ENCODE measurements around the gene INSC.

INSC gene

GRCh38 chr11:15229069-15229468 lies 114.3 kb downstream of the INSC start:
- DNase-seq: no peak

- DNase-seq: no peak
Observed at GRCh38 chr11:15232496-15232895, 117.8 kb downstream of the INSC start.

GRCh38 chr11:15233371-15234165 lies 118.8 kb downstream of the INSC start:
- no peak for DNase-seq

- no peak for DNase-seq
Observed at GRCh38 chr11:15234796-15235195, 120.1 kb downstream of the INSC start.

GRCh38 chr11:15236559-15236958 lies 121.8 kb downstream of the INSC start:
- no peak for DNase-seq

- no peak for DNase-seq
Observed at GRCh38 chr11:15238856-15239255, 124.1 kb downstream of the INSC start.

GRCh38 chr11:15248749-15249148 lies 134.0 kb downstream of the INSC start:
- DNase-seq: no peak

- DNase-seq: no peak
Observed at GRCh38 chr11:15258433-15259165, 143.9 kb downstream of the INSC start.

GRCh38 chr11:15266999-15267398 lies 152.3 kb downstream of the INSC start:
- no peak for DNase-seq

GRCh38 chr11:15268598-15268997 lies 153.9 kb downstream of the INSC start:
- no peak for DNase-seq

- DNase-seq: no peak
Observed at GRCh38 chr11:15275141-15275540, 160.4 kb downstream of the INSC start.

GRCh38 chr11:15276621-15277020 lies 161.9 kb downstream of the INSC start:
- DNase-seq: no peak

GRCh38 chr11:15278128-15278527 lies 163.4 kb downstream of the INSC start:
- no peak for DNase-seq

- DNase-seq: no peak
Observed at GRCh38 chr11:15280393-15280792, 165.7 kb downstream of the INSC start.

- no peak for DNase-seq
Observed at GRCh38 chr11:15282754-15283153, 168.0 kb downstream of the INSC start.

GRCh38 chr11:15286465-15286864 lies 171.7 kb downstream of the INSC start:
- DNase-seq: no peak

- no peak for DNase-seq
Observed at GRCh38 chr11:15288863-15289262, 174.1 kb downstream of the INSC start.

- DNase-seq: no peak
Observed at GRCh38 chr11:15289723-15290122, 175.0 kb downstream of the INSC start.

GRCh38 chr11:15291885-15292284 lies 177.2 kb downstream of the INSC start:
- no peak for DNase-seq

GRCh38 chr11:15293975-15294620 lies 179.4 kb downstream of the INSC start:
- no peak for DNase-seq

- no peak for DNase-seq
Observed at GRCh38 chr11:15295695-15296094, 181.0 kb downstream of the INSC start.
